AG09309 (cell line): Measurements from ENCODE around the gene NEBL.

Experiments used
- DNase-seq: peaks from one replicate; pipeline ENCODE4 v3.0.0-alpha.2; 2010; ENCODE audit warnings: low read depth
- H3K4me3 ChIP-seq: 2 replicates; pipeline ENCODE4 v1.5.1; 2011; ENCODE audit warnings: mild to moderate bottlenecking, low read depth, low read length, moderate library complexity; ENCODE audit not compliant: control insufficient read depth
- CTCF ChIP-seq: IDR thresholded peaks from 2 replicates; pipeline ENCODE4 v1.5.1; 2011; ENCODE audit warnings: mild to moderate bottlenecking, low read depth, low read length, inconsistent platforms; ENCODE audit not compliant: insufficient read depth, control insufficient read depth; ENCODE audit errors: missing control alignments

NEBL gene

DNA sequence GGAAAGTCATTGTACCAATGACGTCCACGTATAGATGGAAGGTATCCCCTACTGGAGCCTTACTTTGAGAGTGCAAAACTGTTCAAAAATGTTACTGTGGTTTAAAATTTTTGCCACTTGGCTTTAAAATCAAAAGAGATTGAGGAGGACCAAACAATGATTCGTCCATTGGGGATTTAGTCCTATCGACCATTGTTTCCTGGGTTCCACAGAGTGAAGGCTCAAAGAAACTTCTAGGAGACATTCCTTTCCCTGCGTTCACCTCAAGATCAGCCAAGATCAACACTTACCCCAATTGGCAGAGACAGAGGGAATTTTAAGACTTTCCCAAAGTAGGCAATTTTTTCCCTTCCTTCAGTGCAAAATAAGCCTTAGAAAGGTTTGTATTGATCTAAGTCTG lies 152.3 kb downstream of the NEBL start:
- H3K4me3 ChIP-seq: no peak overlapping the region
- no peak for TF ChIP-seq CTCF
- DNase-seq: no peak

- TF ChIP-seq CTCF: no peak
- no peak for DNase-seq
- H3K4me3 ChIP-seq: no peak overlapping the region
Measured at GRCh38 chr10:20743942-20744341, 153.2 kb downstream of the NEBL start.

- no peak for DNase-seq
- no peak overlapping the region for H3K4me3 ChIP-seq
- no peak for TF ChIP-seq CTCF
Measured at GRCh38 chr10:20742737-20743541, 154.2 kb downstream of the NEBL start.

GRCh38 chr10:20740120-20740519 lies 157.0 kb downstream of the NEBL start:
- TF ChIP-seq CTCF: no peak

DNA sequence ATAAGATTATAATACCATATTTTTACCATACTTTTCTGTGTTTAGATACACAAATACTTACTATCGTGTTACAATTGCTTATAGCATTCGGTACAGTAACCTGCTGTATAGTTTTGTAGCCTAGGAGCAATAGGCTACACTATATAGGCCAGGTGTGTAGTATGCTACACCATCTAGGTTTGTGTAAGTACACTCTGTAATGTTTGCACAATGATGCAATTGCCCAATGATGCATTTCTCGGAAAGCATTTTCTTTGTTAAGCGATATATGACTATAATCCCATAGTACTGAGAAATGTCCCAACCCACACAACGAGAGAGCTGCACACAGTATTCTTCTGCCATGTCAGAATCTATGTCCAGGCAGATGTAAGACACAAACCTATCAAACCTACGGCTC lies 160.0 kb downstream of the NEBL start:
- TF ChIP-seq CTCF: no peak
- DNase-seq: no peak
- H3K4me3 ChIP-seq: no peak overlapping the region

More at GRCh38 chr10:20740120-20740519, 157.0 kb downstream of the NEBL start:
- no peak overlapping the region for H3K4me3 ChIP-seq
- no peak for DNase-seq
